OCI-LY3 (cell line): Measurements from ENCODE around the gene TAOK2.
A peak's percentile ranks its signal among the peaks of the same experiment; 100 is the strongest.

Source experiments
- H2AFZ ChIP-seq: fragments of 200-600, 300-600 bp; shearing (Covaris generic); 2 replicates; pipeline ENCODE4 v1.6.0; 2014; ENCODE audit warnings: antibody characterized with exemption, low read depth, low read length
- H3K27ac ChIP-seq: fragments of 200-600, 300-600 bp; sonication (generic); 2 replicates; pipeline ENCODE4 v1.5.1; 2014; ENCODE audit warnings: mild to moderate bottlenecking, low read length, moderate library complexity, mixed read lengths
- H3K27me3 ChIP-seq: fragments of 200-600, 300-600 bp; sonication (generic); 2 replicates; pipeline ENCODE4 v1.6.1; 2014; ENCODE audit warnings: low read depth, low read length, mixed read lengths
- H3K36me3 ChIP-seq: fragments of 200-600, 300-600 bp; sonication (generic); replicated peaks from 2 replicates; pipeline ENCODE3; 2014; ENCODE audit warnings: low read depth, low read length, mixed read lengths
- H3K4me1 ChIP-seq: fragments of 300-600, 200-600 bp; sonication (generic); 2 replicates; pipeline ENCODE4 v1.6.1; 2014; ENCODE audit warnings: low read length, mixed read lengths
- H3K4me2 ChIP-seq: fragments of 200-600, 300-600 bp; sonication (generic); 2 replicates; pipeline ENCODE4 v1.6.1; 2014; ENCODE audit warnings: low read length, mixed read lengths
- H3K4me3 ChIP-seq: fragments of 300-600, 200-600 bp; sonication (generic); 2 replicates; pipeline ENCODE4 v1.5.1; 2014; ENCODE audit warnings: antibody characterized with exemption, mild to moderate bottlenecking, low read length, moderate library complexity
- H3K79me2 ChIP-seq: fragments of 300-600, 200-600 bp; shearing (Covaris generic); 2 replicates; pipeline ENCODE4 v1.6.1; 2014; ENCODE audit warnings: mild to moderate bottlenecking, low read length, mixed read lengths
- H3K9ac ChIP-seq: fragments of 300-600, 200-600 bp; shearing (Covaris generic); 2 replicates; pipeline ENCODE4 v1.6.0; 2014; ENCODE audit warnings: mild to moderate bottlenecking, low read length, moderate library complexity
- H3K9me3 ChIP-seq: fragments of 200-600, 300-600 bp; shearing (Covaris generic); 2 replicates; pipeline ENCODE4 v1.6.1; 2014; ENCODE audit warnings: low read length, mixed read lengths; ENCODE audit not compliant: insufficient read depth
- H4K20me1 ChIP-seq: fragments of 200-600, 300-600 bp; sonication (generic); 2 replicates; pipeline ENCODE4 v1.6.1; 2016; ENCODE audit warnings: low read length, mixed read lengths; ENCODE audit not compliant: insufficient read depth
- CTCF ChIP-seq: fragments of 200-600, 300-600 bp; sonication (generic); IDR thresholded peaks from 2 replicates; pipeline ENCODE4 v1.5.1; 2014; ENCODE audit warnings: antibody characterized with exemption, low read length, low read depth
- EZH2phosphoT487 ChIP-seq: fragments of 200-600 bp; shearing (Covaris generic); IDR thresholded peaks from 2 replicates; pipeline ENCODE4 v1.6.1; 2018; ENCODE audit warnings: antibody characterized with exemption, mixed run types, low read depth

Gene TAOK2

GRCh38 chr16:29996766-29997250 lies 23.1 kb downstream of the TAOK2 start:
- H3K36me3 ChIP-seq: peaks cover 16% of the 10 kb centered on the region
- no peaks in the 10 kb centered on the region for H3K27me3 ChIP-seq
- H3K27ac ChIP-seq: peak overlapping the region; percentile 47
- TF ChIP-seq EZH2phosphoT487: no peak
- TF ChIP-seq CTCF: no peak
- H3K4me3 ChIP-seq: peak overlapping the region; percentile 94
- H2AFZ ChIP-seq: peak overlapping the region; percentile 83
- peaks cover 13% of the 10 kb centered on the region for H3K4me1 ChIP-seq
- H3K79me2 ChIP-seq: peaks cover 16% of the 10 kb centered on the region
- peak overlapping the region; percentile 96 for H3K4me2 ChIP-seq
- H3K9me3 ChIP-seq: no peaks in the 10 kb centered on the region
- H3K9ac ChIP-seq: peak overlapping the region; percentile 99
- H4K20me1 ChIP-seq: no peaks in the 10 kb centered on the region

- no peak overlapping the region for H3K9ac ChIP-seq
- no peak overlapping the region for H3K27ac ChIP-seq
- no peaks in the 10 kb centered on the region for H3K9me3 ChIP-seq
- H4K20me1 ChIP-seq: no peaks in the 10 kb centered on the region
- no peak for TF ChIP-seq CTCF
- no peak for TF ChIP-seq EZH2phosphoT487
- no peak overlapping the region for H3K4me2 ChIP-seq
- peaks cover 9% of the 10 kb centered on the region for H3K4me1 ChIP-seq
- H3K27me3 ChIP-seq: no peaks in the 10 kb centered on the region
- H3K79me2 ChIP-seq: peaks cover 14% of the 10 kb centered on the region
- H3K36me3 ChIP-seq: peaks cover 6% of the 10 kb centered on the region
- no peak overlapping the region for H3K4me3 ChIP-seq
- no peak overlapping the region for H2AFZ ChIP-seq
These were observed 25.9 kb downstream of the TAOK2 start for GRCh38 chr16:29999605-30000004.

- peaks cover 6% of the 10 kb centered on the region for H3K36me3 ChIP-seq
- no peaks in the 10 kb centered on the region for H3K27me3 ChIP-seq
- H2AFZ ChIP-seq: no peak overlapping the region
- H3K4me1 ChIP-seq: peaks cover 9% of the 10 kb centered on the region
- no peak overlapping the region for H3K9ac ChIP-seq
- TF ChIP-seq EZH2phosphoT487: no peak
- TF ChIP-seq CTCF: no peak; the same call in 1 of the 2 replicates
- no peaks in the 10 kb centered on the region for H4K20me1 ChIP-seq
- H3K4me2 ChIP-seq: no peak overlapping the region
- no peak overlapping the region for H3K4me3 ChIP-seq
- H3K79me2 ChIP-seq: peaks cover 10% of the 10 kb centered on the region
- no peak overlapping the region for H3K27ac ChIP-seq
- no peaks in the 10 kb centered on the region for H3K9me3 ChIP-seq
These were observed 27.3 kb downstream of the TAOK2 start for GRCh38 chr16:30000735-30001631.

- Histone ChIP-seq H3K9ac (no peak overlapping the region), H3K79me2 (no peaks in the 10 kb centered on the region), H3K4me2 (no peak overlapping the region), H2AFZ (no peak overlapping the region), H3K4me3 (no peak overlapping the region), H4K20me1 (no peaks in the 10 kb centered on the region), H3K4me1 (peaks cover 4% of the 10 kb centered on the region; the same call in 1 of the 2 replicates), H3K27ac (no peak overlapping the region), H3K36me3 (peaks cover 6% of the 10 kb centered on the region), H3K27me3 (no peaks in the 10 kb centered on the region), H3K9me3 (no peaks in the 10 kb centered on the region)
- TF ChIP-seq CTCF (no peak), EZH2phosphoT487 (no peak)
These were observed 29.1 kb downstream of the TAOK2 start for GRCh38 chr16:30002614-30003346.
